Upper lobe of right lung (tissue), 1 donor: ENCODE data around the gene SPATA13. TPM values are rescaled to one million over a fixed set of nuclear protein-coding genes. Genes with fewer than 3 reads are reported as not detected.

Experiments
- ATAC-seq: fragments of 200-7000 bp; cut with Tn5 transposase; one replicate; pipeline ENCODE4 v1.9.1; 2020; ENCODE audit warnings: mild to moderate bottlenecking, moderate library complexity
- DNase-seq: peaks from one replicate; pipeline ENCODE4 v3.0.0-alpha.2; 2020
- H3K27ac ChIP-seq: fragments of 200-600 bp; one replicate; pipeline ENCODE4 v1.8.0; 2022
- H3K27me3 ChIP-seq: fragments of 200-600 bp; one replicate; pipeline ENCODE4 v1.8.0; 2022; ENCODE audit warnings: mild to moderate bottlenecking
- H3K36me3 ChIP-seq: fragments of 200-600 bp; one replicate; pipeline ENCODE4 v1.8.0; 2022
- H3K4me1 ChIP-seq: fragments of 200-600 bp; one replicate; pipeline ENCODE4 v1.8.0; 2022
- H3K4me3 ChIP-seq: fragments of 200-600 bp; one replicate; pipeline ENCODE4 v1.8.0; 2022; ENCODE audit warnings: mild to moderate bottlenecking
- H3K9me3 ChIP-seq: fragments of 200-600 bp; one replicate; pipeline ENCODE4 v1.8.0; 2022
- intact Hi-C: fragments of 100-400 bp; cut with DNase I; formaldehyde crosslinking; loops from one replicate; pipeline ENCODE4 v1.11.0; 2022
- total RNA-seq: library from RNA; stranded (reverse); fragmentation: NEBNext Ultra II Directional; extraction: Animal tissue kit (Norgen Biotek cat#: 25700); gene quantifications from one replicate; pipeline ENCODE4 v1.2.1, GENCODE V29; 2021
- TF ChIP-seq, protein P1 (sequence below): fragments of 200-600 bp; IDR thresholded peaks from one replicate; pipeline ENCODE4 v1.8.0; 2022; ENCODE audit warnings: antibody characterized with exemption
- donor health status: DM: no; HTN: yes; CAD: no; lungs with severe emphysema.

Gene SPATA13
- total RNA-seq, 1 donor from 2014 or later = 34.4 TPM

GRCh38 chr13:24134231-24134630, 26.3 kb upstream of the SPATA13 start:
- H3K36me3 ChIP-seq = no peaks in the 10 kb centered on the region
- no peak overlapping the region for H3K27ac ChIP-seq
- H3K4me3 ChIP-seq = no peak overlapping the region
- TF ChIP-seq, protein P1, sequence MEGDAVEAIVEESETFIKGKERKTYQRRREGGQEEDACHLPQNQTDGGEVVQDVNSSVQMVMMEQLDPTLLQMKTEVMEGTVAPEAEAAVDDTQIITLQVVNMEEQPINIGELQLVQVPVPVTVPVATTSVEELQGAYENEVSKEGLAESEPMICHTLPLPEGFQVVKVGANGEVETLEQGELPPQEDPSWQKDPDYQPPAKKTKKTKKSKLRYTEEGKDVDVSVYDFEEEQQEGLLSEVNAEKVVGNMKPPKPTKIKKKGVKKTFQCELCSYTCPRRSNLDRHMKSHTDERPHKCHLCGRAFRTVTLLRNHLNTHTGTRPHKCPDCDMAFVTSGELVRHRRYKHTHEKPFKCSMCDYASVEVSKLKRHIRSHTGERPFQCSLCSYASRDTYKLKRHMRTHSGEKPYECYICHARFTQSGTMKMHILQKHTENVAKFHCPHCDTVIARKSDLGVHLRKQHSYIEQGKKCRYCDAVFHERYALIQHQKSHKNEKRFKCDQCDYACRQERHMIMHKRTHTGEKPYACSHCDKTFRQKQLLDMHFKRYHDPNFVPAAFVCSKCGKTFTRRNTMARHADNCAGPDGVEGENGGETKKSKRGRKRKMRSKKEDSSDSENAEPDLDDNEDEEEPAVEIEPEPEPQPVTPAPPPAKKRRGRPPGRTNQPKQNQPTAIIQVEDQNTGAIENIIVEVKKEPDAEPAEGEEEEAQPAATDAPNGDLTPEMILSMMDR = no peak
- ATAC-seq (no peak), DNase-seq (no peak)
- no peaks in the 10 kb centered on the region for H3K9me3 ChIP-seq
- H3K4me1 ChIP-seq = no peaks in the 10 kb centered on the region
- intact Hi-C loops = no loop called here
- H3K27me3 ChIP-seq = no peaks in the 10 kb centered on the region

GRCh38 chr13:24134757-24135156, 25.8 kb upstream of the SPATA13 start:
- Histone ChIP-seq H3K4me1 (no peaks in the 10 kb centered on the region), H3K27ac (no peak overlapping the region), H3K36me3 (no peaks in the 10 kb centered on the region), H3K4me3 (no peak overlapping the region), H3K9me3 (no peaks in the 10 kb centered on the region), H3K27me3 (no peaks in the 10 kb centered on the region)
- no peak for ATAC-seq
- DNase-seq = no peak
- intact Hi-C loops = no loop called here
- TF ChIP-seq, protein P1 = no peak

DNA sequence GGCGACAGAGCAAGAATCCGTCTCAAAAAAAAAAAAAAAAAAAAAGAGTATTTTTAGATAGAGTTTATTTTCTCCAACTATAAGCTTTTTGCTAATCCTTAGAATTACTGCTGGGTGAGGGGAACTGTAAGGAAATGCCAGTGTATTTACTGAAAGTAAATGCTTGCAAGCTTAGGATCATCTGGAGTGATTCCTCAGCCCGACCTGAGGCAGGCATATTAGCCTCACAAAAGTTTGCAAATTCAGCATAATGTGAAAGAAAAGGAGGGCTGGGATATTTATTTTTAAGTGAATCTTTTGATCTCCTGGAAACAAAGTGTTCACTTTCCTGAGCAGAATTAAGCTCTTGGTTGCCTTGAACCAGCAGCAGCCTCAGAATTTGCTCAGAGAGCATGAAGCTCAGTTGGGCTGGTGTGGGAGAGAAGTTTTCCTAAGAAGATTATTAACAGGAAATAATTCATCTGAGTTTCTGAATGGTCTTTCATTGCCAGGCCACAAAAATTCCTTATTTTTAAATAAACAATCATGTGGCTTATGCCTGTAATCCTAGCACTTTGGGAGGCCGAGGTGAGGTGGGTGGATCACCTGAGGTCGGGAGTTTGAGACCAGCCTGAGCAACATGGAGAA, 24.7 kb upstream of the SPATA13 start:
- no peak for DNase-seq
- TF ChIP-seq, protein P1 = no peak
- Histone ChIP-seq H3K27me3 (no peaks in the 10 kb centered on the region), H3K4me3 (no peak overlapping the region), H3K36me3 (no peaks in the 10 kb centered on the region), H3K9me3 (no peaks in the 10 kb centered on the region), H3K4me1 (no peaks in the 10 kb centered on the region), H3K27ac (no peak overlapping the region)
- intact Hi-C loops = no loop called here
- ATAC-seq = no peak

- intact Hi-C loops = no loop called here
- TF ChIP-seq, protein P1 = no peak
- no peaks in the 10 kb centered on the region for H3K36me3 ChIP-seq
Observed at GRCh38 chr13:24138911-24139310, 21.6 kb upstream of the SPATA13 start.

DNA sequence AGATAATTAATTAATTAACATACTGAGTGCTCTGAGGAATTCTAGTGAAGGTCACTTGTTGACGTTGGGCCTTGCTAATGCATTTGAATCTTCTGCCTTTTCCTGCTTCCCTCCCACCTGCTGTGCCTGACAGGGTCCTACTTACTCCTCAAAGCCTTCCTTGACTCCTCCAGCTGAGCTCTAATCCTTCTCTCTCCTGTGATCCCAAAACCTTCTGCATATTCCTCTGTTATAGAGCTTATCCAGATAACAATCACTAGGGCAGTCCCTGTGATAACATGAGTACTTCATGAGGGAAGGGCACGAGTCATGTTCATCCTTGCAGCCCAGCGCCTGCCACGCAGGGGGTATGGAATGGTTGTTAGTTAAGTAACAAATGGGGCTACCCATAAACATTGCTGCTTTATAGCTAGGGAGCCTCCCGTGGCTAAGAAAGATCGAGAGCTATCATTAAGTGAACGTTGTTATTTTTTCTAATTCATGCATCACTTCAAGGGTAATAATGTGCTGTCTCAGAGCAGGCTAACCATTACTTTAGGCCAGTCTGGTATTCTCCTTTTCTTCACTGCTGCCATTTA, 19.1 kb upstream of the SPATA13 start:
- Histone ChIP-seq H3K9me3 (no peaks in the 10 kb centered on the region), H3K36me3 (no peaks in the 10 kb centered on the region), H3K27ac (no peak overlapping the region), H3K4me1 (no peaks in the 10 kb centered on the region), H3K4me3 (no peak overlapping the region), H3K27me3 (no peaks in the 10 kb centered on the region)
- no peak for ATAC-seq
- intact Hi-C loops = no loop called here
- no peak for DNase-seq
- TF ChIP-seq, protein P1 = no peak

More at GRCh38 chr13:24138911-24139310, 21.6 kb upstream of the SPATA13 start:
- DNase-seq (no peak), ATAC-seq (no peak)
- no peaks in the 10 kb centered on the region for H3K9me3 ChIP-seq
- no peak overlapping the region for H3K4me3 ChIP-seq
- H3K4me1 ChIP-seq = no peaks in the 10 kb centered on the region
- no peak overlapping the region for H3K27ac ChIP-seq
- H3K27me3 ChIP-seq = no peaks in the 10 kb centered on the region
